Neural progenitor cell (in vitro differentiated cells): ENCODE measurements around the gene GJA10. TPM values are rescaled to one million over a fixed set of nuclear protein-coding genes. Genes with fewer than 3 reads are reported as not detected.

ENCODE experiments used
- DNase-seq: peaks from one replicate; pipeline ENCODE4 v3.0.0-alpha.2; 2016; ENCODE audit warnings: low spot score
- H2AFZ ChIP-seq: fragments of 200-600 bp; sonication (generic); replicated peaks from 2 replicates; pipeline ENCODE4 v1.6.1; 2016; ENCODE audit warnings: antibody characterized with exemption
- H3F3A ChIP-seq: fragments of 200-600 bp; sonication (generic); 2 replicates; pipeline ENCODE4 v1.6.1; 2016; ENCODE audit warnings: antibody characterized with exemption, low read depth
- H3K27ac ChIP-seq: fragments of 200-600 bp; sonication (generic); 2 replicates; pipeline ENCODE4 v1.5.1; 2016; ENCODE audit warnings: mild to moderate bottlenecking
- H3K27me3 ChIP-seq: fragments of 200-600 bp; sonication (generic); 2 replicates; pipeline ENCODE4 v1.6.1; 2016; ENCODE audit warnings: mild to moderate bottlenecking, moderate library complexity
- H3K36me3 ChIP-seq: fragments of 200-600 bp; sonication (generic); 2 replicates; pipeline ENCODE4 v1.5.1; 2016
- H3K4me1 ChIP-seq: fragments of 200-600 bp; sonication (generic); 2 replicates; pipeline ENCODE4 v1.6.1; 2016; ENCODE audit warnings: mixed run types
- H3K4me2 ChIP-seq: fragments of 200-600 bp; sonication (generic); 2 replicates; pipeline ENCODE4 v1.6.1; 2016
- H3K4me3 ChIP-seq: fragments of 200-600 bp; sonication (generic); 2 replicates; pipeline ENCODE4 v1.5.1; 2016
- H3K79me2 ChIP-seq: fragments of 200-600 bp; sonication (generic); 2 replicates; pipeline ENCODE4 v1.6.1; 2016; ENCODE audit warnings: low read depth
- H3K9ac ChIP-seq: fragments of 200-600 bp; sonication (generic); 2 replicates; pipeline ENCODE4 v1.6.1; 2016
- H3K9me3 ChIP-seq: fragments of 200-600 bp; sonication (generic); 2 replicates; pipeline ENCODE4 v1.5.1; 2016; ENCODE audit warnings: low read depth
- H4K20me1 ChIP-seq: fragments of 200-600 bp; sonication (generic); 2 replicates; pipeline ENCODE4 v1.6.1; 2016; ENCODE audit warnings: low read depth
- H3K27ac Mint-ChIP-seq: 3 replicates; pipeline ENCODE4 v1.8.0; 2021; ENCODE audit warnings: mixed read lengths
- H3K27me3 Mint-ChIP-seq: 2 replicates; pipeline ENCODE4 v1.8.0; 2022; ENCODE audit warnings: low read depth, mild to moderate bottlenecking, inconsistent platforms, moderate library complexity, mixed read lengths; ENCODE audit not compliant: insufficient read depth
- H3K36me3 Mint-ChIP-seq: 3 replicates; pipeline ENCODE4 v1.8.0; 2021; ENCODE audit warnings: mixed read lengths
- H3K4me1 Mint-ChIP-seq: 3 replicates; pipeline ENCODE4 v1.8.0; 2021; ENCODE audit warnings: mixed read lengths
- H3K4me3 Mint-ChIP-seq: 3 replicates; pipeline ENCODE4 v1.8.0; 2021; ENCODE audit warnings: mild to moderate bottlenecking, moderate library complexity, mixed read lengths
- H3K9me3 Mint-ChIP-seq: 3 replicates; pipeline ENCODE4 v1.8.0; 2020; ENCODE audit warnings: mixed read lengths
- CTCF ChIP-seq: fragments of 200-600 bp; sonication (generic); IDR thresholded peaks from 2 replicates; pipeline ENCODE4 v1.5.1; 2017; ENCODE audit warnings: antibody characterized with exemption, mild to moderate bottlenecking
- EZH2 ChIP-seq: fragments of 200-600 bp; sonication (generic); IDR thresholded peaks from 2 replicates; pipeline ENCODE4 v1.6.1; 2017; ENCODE audit warnings: antibody characterized with exemption, mild to moderate bottlenecking, moderate library complexity
- EZH2phosphoT487 ChIP-seq: fragments of 200-600 bp; sonication (generic); IDR thresholded peaks from 2 replicates; pipeline ENCODE4 v1.6.1; 2017; ENCODE audit warnings: antibody characterized with exemption
- total RNA-seq: library from RNA; depleted of rRNA; stranded (reverse); fragments of >200 nt; gene quantifications from 2 replicates; pipeline ENCODE4 v1.2.3, GENCODE V29; 2015; ENCODE audit warnings: low replicate concordance

Gene GJA10
- total RNA-seq, 1 donor from 2014 or later = not detected

DNA sequence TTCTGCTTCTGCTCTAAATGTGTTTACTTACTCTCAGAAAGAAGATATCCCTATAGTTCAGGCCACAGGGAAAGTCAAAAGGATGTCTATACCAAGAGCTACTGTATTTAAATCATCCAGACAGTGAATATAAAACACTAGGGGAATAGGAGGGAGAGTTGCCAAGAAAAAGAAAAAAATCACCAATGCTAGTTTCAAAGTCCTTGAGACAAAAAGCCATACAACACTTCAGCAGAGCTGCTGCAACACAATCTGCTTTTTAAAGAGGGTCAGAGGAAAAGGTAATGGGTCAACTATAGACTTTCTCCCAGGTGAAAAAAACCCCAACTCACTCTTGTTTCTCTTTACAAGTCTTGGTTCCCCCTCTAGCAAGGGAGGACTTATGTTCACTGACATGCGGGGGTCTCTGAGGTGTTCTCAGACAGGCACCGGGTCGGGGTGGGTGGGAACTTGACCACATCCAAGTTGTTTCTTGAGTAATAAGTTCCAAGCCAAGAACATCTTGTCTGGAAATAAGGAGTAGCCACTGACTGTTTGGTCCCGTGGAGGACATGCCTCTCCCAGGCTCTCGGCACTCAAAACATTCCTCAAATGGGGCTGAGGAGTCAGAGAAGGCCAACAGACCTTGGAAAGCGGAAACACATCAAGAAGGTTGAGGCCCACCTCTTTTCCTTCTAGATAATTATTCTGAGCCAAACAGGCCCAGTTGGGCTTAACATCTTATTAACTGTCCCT lies 47.7 kb downstream of the GJA10 start:
- H3K27ac ChIP-seq = no peak overlapping the region
- no peak overlapping the region for H3K27ac Mint-ChIP-seq
- H3K9me3 ChIP-seq = no peaks in the 10 kb centered on the region
- no peaks in the 10 kb centered on the region for H3K36me3 ChIP-seq
- no peak overlapping the region for H3K4me2 ChIP-seq
- peaks cover 6% of the 10 kb centered on the region for H3K36me3 Mint-ChIP-seq
- no peaks in the 10 kb centered on the region for H3K27me3 Mint-ChIP-seq
- no peaks in the 10 kb centered on the region for H3K79me2 ChIP-seq
- no peak for DNase-seq
- H3K4me1 Mint-ChIP-seq = peaks cover 13% of the 10 kb centered on the region
- no peak overlapping the region for H3K4me3 Mint-ChIP-seq
- TF ChIP-seq EZH2phosphoT487 (no peak), CTCF (no peak), EZH2 (no peak)
- H3K4me3 ChIP-seq = no peak overlapping the region
- no peak overlapping the region for H3K9ac ChIP-seq
- H3K27me3 ChIP-seq = no peaks in the 10 kb centered on the region
- H2AFZ ChIP-seq = no peak overlapping the region
- H3K9me3 Mint-ChIP-seq = no peaks in the 10 kb centered on the region
- no peaks in the 10 kb centered on the region for H4K20me1 ChIP-seq
- H3F3A ChIP-seq = no peaks in the 10 kb centered on the region
- peaks cover 6% of the 10 kb centered on the region for H3K4me1 ChIP-seq

DNA sequence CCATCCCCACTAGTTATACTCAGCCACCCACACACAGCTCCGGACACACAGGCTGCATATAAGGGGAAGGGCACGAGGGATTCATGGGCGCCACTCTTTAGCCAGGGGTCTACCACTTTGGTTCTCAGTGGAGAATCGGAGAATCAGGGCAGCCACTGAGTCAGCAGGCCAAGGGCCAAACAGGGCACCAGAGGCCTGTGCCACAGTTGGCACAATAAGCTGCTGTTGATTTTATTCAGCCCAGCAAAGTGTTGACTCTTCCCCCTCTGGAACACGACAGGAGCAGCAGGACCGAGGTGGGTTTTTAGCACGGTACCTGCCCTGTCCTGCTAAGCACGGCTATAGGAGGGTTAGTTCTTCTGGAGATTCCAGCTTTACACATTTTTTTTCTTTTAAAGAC lies 48.3 kb downstream of the GJA10 start:
- H3K27me3 Mint-ChIP-seq = no peaks in the 10 kb centered on the region
- no peaks in the 10 kb centered on the region for H3K9me3 ChIP-seq
- no peak overlapping the region for H3K4me3 Mint-ChIP-seq
- DNase-seq = no peak
- H3K27ac Mint-ChIP-seq = no peak overlapping the region
- H3K4me3 ChIP-seq = no peak overlapping the region
- peaks cover 13% of the 10 kb centered on the region for H3K4me1 Mint-ChIP-seq
- no peak overlapping the region for H3K9ac ChIP-seq
- H3K4me1 ChIP-seq = peaks cover 6% of the 10 kb centered on the region
- H3K27me3 ChIP-seq = no peaks in the 10 kb centered on the region
- no peak overlapping the region for H2AFZ ChIP-seq
- peaks cover 6% of the 10 kb centered on the region for H3K36me3 Mint-ChIP-seq
- no peaks in the 10 kb centered on the region for H3K9me3 Mint-ChIP-seq
- no peaks in the 10 kb centered on the region for H3F3A ChIP-seq
- H3K27ac ChIP-seq = no peak overlapping the region
- H3K4me2 ChIP-seq = no peak overlapping the region
- H3K36me3 ChIP-seq = no peaks in the 10 kb centered on the region
- TF ChIP-seq CTCF (no peak), EZH2 (no peak), EZH2phosphoT487 (no peak)
- no peaks in the 10 kb centered on the region for H4K20me1 ChIP-seq
- no peaks in the 10 kb centered on the region for H3K79me2 ChIP-seq

DNA sequence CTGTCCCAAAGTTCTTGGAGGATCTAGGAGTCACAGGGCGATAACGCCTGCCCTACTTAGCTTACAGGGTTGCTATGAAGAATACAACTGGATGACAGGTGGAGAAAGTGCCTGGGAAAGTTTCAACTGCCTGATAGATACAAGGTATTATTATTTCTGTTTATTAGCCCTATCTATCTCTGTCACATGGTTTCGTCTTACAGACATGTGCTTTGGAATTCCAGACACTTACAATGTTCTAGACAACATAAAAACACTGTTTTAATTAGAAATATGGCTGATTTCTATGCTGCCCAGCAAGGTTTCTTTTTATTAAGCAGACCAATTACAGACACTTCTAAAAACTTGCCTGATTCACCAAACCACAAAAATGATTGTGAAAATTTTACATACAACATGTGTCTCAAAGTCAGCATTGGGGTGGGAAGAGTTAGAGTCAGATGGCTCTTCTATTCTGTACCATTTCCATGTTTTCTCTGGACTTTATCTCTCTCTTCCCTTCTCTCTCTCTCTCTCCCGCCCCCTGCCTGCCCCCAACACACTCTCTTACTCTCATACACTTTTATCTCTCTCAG lies 50.0 kb downstream of the GJA10 start:
- H3K27me3 ChIP-seq = no peaks in the 10 kb centered on the region
- H3K27me3 Mint-ChIP-seq = no peaks in the 10 kb centered on the region

More for the DNA sequence above, 50.0 kb downstream of the GJA10 start:
- H3K36me3 ChIP-seq = no peaks in the 10 kb centered on the region
- DNase-seq = no peak
- Mint-ChIP-seq H3K36me3 (peaks cover under 1% of the 10 kb centered on the region), H3K9me3 (no peaks in the 10 kb centered on the region), H3K4me3 (no peak overlapping the region), H3K4me1 (peaks cover 13% of the 10 kb centered on the region), H3K27ac (no peak overlapping the region)
- H3K27ac ChIP-seq = no peak overlapping the region
- H3K9ac ChIP-seq = no peak overlapping the region
- H2AFZ ChIP-seq = no peak overlapping the region
- no peaks in the 10 kb centered on the region for H4K20me1 ChIP-seq
- H3K4me3 ChIP-seq = no peak overlapping the region
- TF ChIP-seq EZH2phosphoT487 (no peak), CTCF (no peak), EZH2 (no peak)
- no peaks in the 10 kb centered on the region for H3K79me2 ChIP-seq
- no peak overlapping the region for H3K4me2 ChIP-seq
- H3K9me3 ChIP-seq = no peaks in the 10 kb centered on the region
- peaks cover 10% of the 10 kb centered on the region for H3K4me1 ChIP-seq
- H3F3A ChIP-seq = no peaks in the 10 kb centered on the region
